Measurements from ENCODE around the gene HDAC1. TPM values are rescaled to one million over a fixed set of nuclear protein-coding genes. Genes with fewer than 3 reads are reported as not detected.

The HDAC1 gene
- 66.5 and 73.0 TPM in 2 replicates for total RNA-seq

DNA sequence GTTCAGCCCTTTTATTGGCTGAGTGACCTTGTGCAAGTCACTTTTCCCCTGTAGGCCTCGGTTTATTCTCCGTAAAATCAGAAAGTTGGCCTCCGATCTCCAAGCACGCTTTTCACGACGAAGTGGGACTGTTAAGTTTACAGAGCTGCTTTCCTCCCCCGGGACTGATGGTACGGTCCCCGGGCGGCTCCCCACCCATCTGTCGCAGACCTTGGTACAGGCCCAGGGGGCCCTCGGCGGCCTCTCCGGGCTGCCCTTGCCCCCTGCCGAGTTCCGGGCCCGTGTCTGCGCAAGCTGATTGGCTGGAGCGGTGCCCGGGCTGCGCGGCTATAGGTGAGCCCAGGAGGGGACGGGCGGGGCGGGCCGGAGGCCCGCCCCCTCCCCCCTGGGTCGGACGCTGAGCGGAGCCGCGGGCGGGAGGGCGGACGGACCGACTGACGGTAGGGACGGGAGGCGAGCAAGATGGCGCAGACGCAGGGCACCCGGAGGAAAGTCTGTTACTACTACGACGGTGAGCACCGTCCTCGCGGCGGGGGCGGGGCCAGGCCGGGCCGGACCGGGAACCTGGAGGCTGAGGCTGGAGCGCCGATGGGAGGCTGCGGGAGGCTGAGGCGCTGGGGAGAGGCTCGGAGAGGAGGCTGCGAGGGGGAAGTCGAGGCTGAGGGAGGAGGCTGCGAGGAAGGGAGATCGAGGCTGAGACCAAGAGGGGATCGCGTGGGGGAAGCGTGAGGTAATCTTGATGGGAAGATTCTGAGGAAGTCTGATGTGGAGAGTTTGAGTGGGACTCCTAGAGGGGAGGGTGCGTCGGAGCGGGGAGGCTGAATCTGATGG is at the start of gene HDAC1:
TSS of gene HDAC1 (plus strand) at position 376 of the 831 bp plus-strand sequence. CDS start at position 463, 87 bp downstream.

DNA sequence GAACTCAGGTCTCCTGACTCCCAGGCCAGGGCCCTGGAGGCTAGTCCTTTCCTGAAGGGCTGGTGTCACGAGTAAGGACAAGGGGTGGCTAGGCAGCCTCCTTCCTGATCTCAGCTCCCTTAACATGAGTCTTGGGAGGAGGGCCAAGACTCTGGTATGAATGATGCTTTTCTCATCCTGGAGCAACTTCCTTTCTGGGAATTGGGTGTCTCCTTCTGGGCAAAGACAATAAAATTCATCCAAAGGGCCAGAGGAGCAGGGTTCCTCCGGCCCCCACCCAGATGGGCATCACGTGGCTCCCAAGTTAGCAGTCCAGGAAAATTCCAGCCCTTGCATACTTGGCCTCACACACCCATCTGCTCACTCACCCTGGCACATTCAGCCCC is 45.0 kb upstream of the HDAC1 start, which contains the start of gene FAM167B:
TSS of gene FAM167B (plus strand) at position 335 of the 386 bp plus-strand sequence. CDS start 200 bp downstream, outside the sequence.

DNA sequence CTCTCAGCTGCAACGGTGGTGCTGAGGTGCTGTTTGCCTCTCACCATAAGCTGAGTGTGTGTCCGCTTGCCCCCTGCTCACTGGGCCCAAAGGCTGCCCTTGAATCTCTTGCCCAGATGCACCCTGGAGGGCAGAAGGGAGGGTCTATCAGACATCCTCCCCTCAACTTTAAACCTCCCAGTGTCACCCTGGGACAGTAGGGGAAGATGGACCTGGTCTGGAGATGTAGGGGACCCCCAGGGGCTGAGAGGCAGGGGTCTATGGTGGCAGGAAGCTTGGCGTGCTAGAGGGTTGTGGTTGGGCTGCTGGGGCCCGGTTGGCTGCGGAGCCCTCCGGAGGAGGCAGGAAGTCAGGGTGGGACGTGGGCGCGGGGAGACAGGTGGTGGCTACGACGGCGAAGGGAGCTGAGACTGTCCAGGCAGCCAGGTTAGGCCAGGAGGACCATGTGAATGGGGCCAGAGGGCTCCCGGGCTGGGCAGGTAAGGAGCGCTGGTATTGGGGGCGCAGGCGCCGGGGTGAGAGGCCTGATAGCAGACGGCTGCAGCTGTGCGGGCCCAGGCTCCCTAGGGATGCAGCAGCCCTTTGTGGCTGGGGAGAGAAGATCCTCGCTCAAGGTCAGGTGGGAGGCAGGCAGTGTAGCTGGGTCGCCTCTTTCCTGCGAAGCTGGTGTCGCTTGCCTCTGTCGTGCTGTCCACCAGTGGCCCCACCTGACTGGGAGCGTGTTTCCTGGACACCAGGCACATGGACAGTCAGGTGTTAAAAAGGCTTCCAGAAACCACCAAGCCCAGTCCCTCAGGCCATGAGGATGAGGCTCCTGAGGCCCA is 40.8 kb upstream of the HDAC1 start, which contains the start of gene LCK:
TSS of gene LCK (plus strand) at position 373 of the 824 bp plus-strand sequence. CDS start 23,065 bp downstream, outside the sequence.

DNA sequence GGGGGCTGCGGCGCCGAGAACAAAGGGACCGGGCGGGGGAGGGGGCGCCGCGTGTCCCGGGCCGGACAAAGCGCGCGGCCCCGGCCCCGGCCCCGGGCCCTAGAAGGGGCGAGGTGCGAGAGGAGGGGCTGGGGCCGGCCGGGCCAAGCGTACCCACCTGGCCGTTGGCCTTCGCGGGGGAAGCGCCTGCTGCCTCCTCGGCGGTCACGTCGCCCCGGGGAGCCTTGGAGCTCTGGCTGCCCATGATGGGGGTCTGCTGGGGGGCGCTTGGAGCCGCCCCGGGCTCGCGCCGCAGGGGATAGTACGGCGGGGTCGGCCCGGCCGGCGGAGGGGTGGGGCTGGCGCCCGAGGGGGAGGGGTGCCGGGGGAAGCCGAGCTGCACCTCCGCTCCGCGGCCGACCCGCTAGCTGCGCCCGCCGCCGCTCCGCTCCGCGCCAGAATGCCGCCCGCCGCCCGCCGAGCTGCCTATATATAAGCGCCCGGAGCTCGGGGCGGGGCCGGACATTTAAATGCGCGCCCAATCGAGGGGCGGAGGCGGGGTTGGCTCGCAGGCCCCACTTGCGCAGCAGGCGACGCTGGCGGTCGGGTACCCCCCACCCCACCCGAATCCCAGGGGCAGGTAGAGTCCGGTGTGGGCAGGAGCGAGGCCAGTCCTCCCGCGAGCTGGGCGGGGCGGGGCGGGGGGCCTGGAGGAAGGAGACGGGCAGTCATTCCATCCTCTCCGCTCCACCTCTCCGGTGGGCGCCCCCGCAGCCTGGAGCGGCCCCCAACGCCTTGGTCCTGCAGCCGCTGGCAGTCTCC is 44.1 kb downstream of the HDAC1 start, which contains the start of gene MARCKSL1:
TSS of gene MARCKSL1 (minus strand) at position 444 of the 801 bp plus-strand sequence. CDS start at position 244, 200 bp downstream.

DNA sequence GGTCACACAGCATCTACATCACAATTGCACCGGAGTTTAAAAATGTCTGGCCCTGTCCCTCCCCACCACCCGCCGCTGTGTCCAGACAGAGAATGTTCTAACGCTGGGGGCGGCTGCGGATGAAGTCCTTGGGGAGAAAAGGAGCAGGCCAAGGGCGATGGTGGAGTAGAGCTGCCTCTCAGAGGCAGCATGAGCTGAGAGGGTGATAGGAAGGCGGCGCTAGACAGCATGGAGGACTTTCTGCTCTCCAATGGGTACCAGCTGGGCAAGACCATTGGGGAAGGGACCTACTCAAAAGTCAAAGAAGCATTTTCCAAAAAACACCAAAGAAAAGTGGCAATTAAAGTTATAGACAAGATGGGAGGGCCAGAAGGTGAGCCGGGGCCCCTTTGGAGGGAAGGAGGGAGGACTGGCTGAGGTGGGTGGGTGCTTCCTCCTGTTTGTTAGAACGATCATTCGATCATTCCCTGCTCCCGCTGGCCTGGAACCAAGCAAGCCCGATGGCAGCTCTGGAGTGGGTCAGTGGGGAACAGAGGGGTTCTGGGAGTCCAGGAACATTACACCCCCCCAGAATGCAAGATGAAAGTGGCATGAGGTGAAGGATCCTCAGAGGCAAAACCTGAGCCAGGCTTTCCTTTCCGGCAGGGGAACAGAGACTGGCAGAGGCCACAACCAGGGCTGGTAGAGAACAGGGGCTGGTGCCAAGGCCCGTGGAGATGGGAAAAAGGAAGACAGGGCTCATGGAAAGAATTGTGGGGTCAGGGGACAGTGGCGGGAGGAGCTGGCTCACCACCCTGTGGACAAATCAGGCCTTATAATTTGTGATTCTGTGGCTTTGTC is 70.8 kb downstream of the HDAC1 start, which contains the start of the genes FAM229A and TSSK3:
TSS of gene FAM229A (minus strand) at position 12 of the 840 bp plus-strand sequence. CDS start 394 bp downstream, outside the sequence.
TSS of gene TSSK3 (plus strand) at position 66 of the 840 bp plus-strand sequence. CDS start at position 229, 163 bp downstream.

Small RNAs within 50 kb of the gene (small RNA-seq; reads per million reads assigned to genes)
- gene RF00017 (not detected), gene RF00019 (not detected)

Other genes with a start within 250 kb of the HDAC1 start
- gene TMEM39B, start 219.1 kb upstream of the HDAC1 start, total RNA-seq: 5.7 and 8.1 TPM in 2 replicates
- gene KPNA6, start 184.0 kb upstream of the HDAC1 start, total RNA-seq: 66.7 and 73.7 TPM in 2 replicates
- 151 and 160 TPM in 2 replicates for gene TXLNA, start 112.4 kb upstream of the HDAC1 start, total RNA-seq
- gene CCDC28B, start 91.5 kb upstream of the HDAC1 start, total RNA-seq: 10.1 and 11.8 TPM in 2 replicates
- 0.97 and 1.1 TPM in 2 replicates for gene IQCC, start 86.4 kb upstream of the HDAC1 start, total RNA-seq
- gene DCDC2B, start 83.0 kb upstream of the HDAC1 start, total RNA-seq: not detected in 2 replicates
- gene TMEM234, start 69.7 kb upstream of the HDAC1 start, total RNA-seq: 18.8 and 23.9 TPM in 2 replicates
- gene EIF3I, start 69.7 kb upstream of the HDAC1 start, total RNA-seq: 228 and 249 TPM in 2 replicates
- gene FAM167B, start 44.9 kb upstream of the HDAC1 start, total RNA-seq: 2.4 and 2.7 TPM in 2 replicates
- gene LCK, start 40.8 kb upstream of the HDAC1 start, total RNA-seq: not detected in 2 replicates
- gene MARCKSL1, start 44.1 kb downstream of the HDAC1 start, total RNA-seq: 2.2 and 4.5 TPM in 2 replicates
- 1.2 and 2.4 TPM in 2 replicates for gene FAM229A, start 70.4 kb downstream of the HDAC1 start, total RNA-seq
- gene TSSK3, start 70.5 kb downstream of the HDAC1 start, total RNA-seq: 0.61 and 1.6 TPM in 2 replicates
- gene BSDC1, start 102.4 kb downstream of the HDAC1 start, total RNA-seq: 70.4 and 79.3 TPM in 2 replicates
- not detected in 2 replicates for gene ZBTB8B, start 173.0 kb downstream of the HDAC1 start, total RNA-seq
- 7.7 and 8.6 TPM in 2 replicates for gene ZBTB8A, start 247.3 kb downstream of the HDAC1 start, total RNA-seq